GM23248 (cell line): ENCODE measurements around the gene EPRS1.

Source experiments
- EZH2 ChIP-seq: fragments of 200-600 bp; sonication (generic); IDR thresholded peaks from 2 replicates; pipeline ENCODE4 v1.6.1; 2018; ENCODE audit warnings: antibody characterized with exemption, mild to moderate bottlenecking; ENCODE audit not compliant: insufficient read depth, poor library complexity, severe bottlenecking
- EZH2phosphoT487 ChIP-seq: fragments of 200-600 bp; sonication (generic); IDR thresholded peaks from 2 replicates; pipeline ENCODE4 v1.6.1; 2018; ENCODE audit warnings: antibody characterized with exemption, moderate library complexity, mild to moderate bottlenecking, low read depth; ENCODE audit not compliant: insufficient read depth

DNA sequence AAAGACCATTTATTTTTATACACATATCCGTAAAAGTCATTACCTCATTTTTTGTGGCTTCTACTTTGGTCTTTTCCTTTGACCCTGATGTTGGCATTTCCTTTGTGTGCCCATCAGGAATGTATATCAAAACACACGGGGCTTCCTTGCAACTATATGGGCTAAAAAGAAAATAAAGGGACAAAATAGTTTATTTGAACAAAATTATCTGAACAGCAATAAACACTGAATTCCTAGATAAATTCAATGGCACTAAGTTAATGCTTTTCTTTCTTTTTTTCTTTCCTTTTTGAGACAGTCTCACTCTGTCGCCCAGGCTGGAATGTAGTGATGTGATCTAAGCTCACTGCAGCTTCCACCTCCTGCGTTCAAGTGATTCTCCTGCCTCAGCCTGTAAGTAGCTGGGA, 45.2 kb downstream of the EPRS1 start:
- TF ChIP-seq EZH2 (no peak), EZH2phosphoT487 (no peak)
